HG03457 (cell line): ENCODE measurements around the gene SORCS3.

Experiments used
- ATAC-seq: cut with Tn5 transposase; IDR thresholded peaks from one replicate; pipeline ENCODE4 v1.9.1; 2021; ENCODE audit warnings: moderate number of reproducible peaks; ENCODE audit not compliant: unreplicated experiment

Gene SORCS3

GRCh38 chr10:105243825-105244224, 602.7 kb downstream of the SORCS3 start:
- no peak for ATAC-seq

DNA sequence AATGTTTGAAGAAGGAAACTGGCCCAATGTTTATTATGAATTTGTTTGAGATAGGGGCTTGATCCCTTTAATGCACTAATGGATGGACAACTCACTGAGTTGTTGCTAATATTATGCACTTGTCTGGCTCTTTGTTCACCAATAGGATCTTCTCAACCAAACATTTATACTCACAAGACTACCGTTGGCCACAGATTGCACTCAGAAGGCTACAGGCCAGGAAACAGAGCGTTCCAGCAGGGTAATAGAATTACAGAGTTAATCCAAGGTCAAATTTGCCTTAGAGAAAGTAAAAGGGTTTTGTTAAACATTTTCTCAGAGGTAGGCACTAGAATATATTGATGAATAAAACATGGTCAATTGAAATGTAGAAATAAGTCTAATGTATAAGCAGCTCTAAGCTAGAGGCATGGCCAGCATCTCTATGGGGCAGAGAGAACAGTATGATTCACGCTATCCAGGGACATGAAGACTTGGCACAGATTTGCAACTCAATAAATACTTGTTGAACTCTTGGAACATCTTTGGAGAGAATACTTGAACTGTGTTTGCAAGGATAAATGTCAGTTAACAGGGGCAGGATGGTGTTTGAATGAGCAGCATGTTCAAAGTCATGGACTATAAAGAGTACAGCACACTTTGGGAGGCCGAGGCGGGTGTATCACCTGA, 606.9 kb downstream of the SORCS3 start:
- no peak for ATAC-seq

DNA sequence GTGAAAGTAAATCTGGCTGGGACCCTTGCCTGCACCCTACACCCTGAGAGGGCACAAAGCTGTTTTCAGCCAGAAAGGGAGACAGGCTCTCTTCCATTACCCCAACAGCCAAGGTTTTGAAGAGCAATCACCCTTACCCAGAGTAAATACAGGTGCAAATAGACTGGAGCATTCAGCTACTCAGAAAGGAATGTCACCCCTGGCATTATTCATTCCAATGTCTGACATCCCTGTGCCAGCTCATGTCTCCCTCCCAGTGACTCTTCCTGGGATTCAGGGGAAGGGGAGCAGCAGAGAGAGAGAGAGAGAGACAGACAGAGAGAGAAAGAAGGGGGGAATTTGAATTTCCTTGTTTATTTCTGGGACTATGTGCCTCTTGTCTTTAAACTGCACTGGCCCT, 611.8 kb downstream of the SORCS3 start:
- no peak for ATAC-seq

- ATAC-seq, result no peak
These were observed 612.6 kb downstream of the SORCS3 start for GRCh38 chr10:105253515-105254212.

GRCh38 chr10:105258036-105258673, 617.1 kb downstream of the SORCS3 start:
- ATAC-seq, result no peak

- ATAC-seq, result no peak
These were observed 617.6 kb downstream of the SORCS3 start for GRCh38 chr10:105258674-105259065.

- no peak for ATAC-seq
These were observed 618.1 kb downstream of the SORCS3 start for GRCh38 chr10:105259201-105259600.

GRCh38 chr10:105262666-105263065, 621.6 kb downstream of the SORCS3 start:
- no peak for ATAC-seq

- no peak for ATAC-seq
These were observed 626.0 kb downstream of the SORCS3 start for GRCh38 chr10:105266966-105267539.

DNA sequence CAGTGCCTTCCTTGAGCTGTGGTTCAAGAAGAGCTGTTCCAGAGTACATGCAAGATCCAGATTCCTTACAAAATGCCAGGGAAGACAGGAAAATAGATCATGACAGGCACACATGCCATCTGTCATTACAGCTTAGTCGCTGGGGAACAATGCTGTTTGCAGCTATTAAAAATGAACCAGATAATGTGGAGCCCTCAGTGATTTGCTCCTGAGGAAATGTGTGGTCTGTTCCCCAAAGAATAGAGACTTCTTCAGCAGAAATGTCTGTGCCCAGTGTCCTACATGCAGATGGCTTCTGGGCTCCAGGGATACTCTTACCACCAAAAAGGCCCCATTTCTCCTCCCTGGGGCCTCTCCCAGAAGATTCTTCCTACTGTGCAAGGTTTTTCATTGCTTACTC, 627.9 kb downstream of the SORCS3 start:
- ATAC-seq, result no peak

DNA sequence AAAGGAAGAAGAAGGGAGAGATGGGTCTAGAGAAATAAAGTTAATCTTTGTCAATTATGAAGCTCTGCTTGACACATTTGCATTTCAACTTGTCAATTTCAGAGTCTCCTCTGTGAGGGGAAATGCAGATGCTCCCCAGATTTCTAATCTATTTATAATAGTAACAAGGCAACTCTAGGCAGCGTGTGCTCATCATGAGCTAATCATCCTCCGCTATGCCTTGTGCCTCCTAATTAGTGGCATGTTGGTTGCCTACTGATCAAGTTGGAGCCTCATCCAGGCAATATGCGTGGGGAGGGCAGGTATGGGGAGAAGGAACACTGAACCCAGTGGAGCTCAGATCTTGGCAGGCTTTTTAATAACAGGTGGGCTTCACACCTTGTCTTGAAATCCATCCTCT, 628.6 kb downstream of the SORCS3 start:
- ATAC-seq, result no peak

GRCh38 chr10:105274556-105275070, 633.5 kb downstream of the SORCS3 start:
- no peak for ATAC-seq

DNA sequence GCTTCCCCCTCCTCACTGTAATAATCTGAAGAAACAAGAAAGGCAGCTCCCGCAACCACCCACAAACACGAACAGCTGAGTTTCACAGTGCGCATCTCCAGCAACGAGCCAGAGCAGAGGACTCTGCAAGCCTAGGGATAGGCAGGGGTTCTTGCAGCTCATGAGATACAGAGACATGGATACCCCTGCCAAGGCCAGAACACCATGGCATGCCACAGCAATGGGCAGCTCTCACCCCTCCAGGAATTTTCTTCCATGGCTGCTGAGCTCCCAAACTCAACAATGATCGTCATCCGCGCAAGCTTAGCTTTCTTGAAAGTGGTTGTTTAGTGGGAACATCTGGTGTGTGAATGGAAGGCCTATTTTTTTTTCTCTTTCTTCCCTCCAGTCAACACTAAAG, 637.3 kb downstream of the SORCS3 start:
- no peak for ATAC-seq

GRCh38 chr10:105279101-105279500, 638.0 kb downstream of the SORCS3 start:
- ATAC-seq, result no peak

DNA sequence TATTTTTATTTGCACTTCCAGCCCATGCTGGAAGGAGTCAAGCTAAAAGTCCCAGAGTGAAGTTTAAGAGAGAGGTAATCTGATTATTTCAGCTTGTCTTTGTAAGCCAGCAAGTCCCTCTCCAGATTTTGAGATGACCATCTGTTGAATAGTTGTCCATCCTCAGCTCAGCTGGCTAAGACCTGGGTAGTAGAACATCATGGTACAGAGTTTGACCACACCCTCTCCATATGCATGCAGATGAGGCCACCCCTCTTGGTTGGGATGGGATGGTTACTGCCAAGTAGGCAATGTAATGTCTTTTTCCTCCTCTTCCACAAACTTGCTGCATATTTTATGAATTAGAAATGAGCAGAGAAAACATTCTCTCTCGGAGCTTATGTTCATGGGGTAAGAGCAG, 639.8 kb downstream of the SORCS3 start:
- no peak for ATAC-seq

DNA sequence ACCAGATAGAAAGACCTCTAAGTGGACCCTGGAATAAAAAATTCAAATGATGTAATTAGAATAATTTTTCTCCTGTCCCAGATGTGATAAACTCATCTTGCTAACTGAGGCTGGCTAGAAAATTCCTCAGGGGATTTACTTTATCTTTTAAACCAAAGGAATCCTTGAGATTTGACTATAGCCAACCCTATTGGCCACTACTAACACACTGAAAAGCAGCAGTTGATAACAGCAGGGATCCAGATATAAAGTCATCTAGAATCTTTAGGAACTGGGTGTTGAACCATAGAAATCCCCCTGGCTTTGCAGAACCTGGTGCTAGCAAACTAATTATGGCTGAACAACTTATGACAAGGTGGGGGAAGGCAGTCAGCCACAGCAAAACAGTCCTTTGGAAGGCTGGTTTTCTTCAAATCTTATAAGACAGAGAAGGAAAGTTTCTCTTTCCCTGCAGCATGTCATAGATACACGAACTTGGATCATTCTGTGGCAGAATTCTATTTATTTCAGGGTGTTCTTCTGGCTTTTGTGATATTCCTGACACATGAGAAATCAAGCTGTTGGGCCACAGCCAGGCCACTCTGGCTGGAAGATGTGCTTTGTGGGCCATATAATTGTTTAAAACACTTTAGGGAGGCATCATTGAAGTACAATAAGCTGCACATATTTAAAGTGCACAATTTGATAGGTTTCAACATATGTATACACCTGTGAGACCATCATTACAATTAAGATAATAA, 643.6 kb downstream of the SORCS3 start:
- ATAC-seq, result no peak

DNA sequence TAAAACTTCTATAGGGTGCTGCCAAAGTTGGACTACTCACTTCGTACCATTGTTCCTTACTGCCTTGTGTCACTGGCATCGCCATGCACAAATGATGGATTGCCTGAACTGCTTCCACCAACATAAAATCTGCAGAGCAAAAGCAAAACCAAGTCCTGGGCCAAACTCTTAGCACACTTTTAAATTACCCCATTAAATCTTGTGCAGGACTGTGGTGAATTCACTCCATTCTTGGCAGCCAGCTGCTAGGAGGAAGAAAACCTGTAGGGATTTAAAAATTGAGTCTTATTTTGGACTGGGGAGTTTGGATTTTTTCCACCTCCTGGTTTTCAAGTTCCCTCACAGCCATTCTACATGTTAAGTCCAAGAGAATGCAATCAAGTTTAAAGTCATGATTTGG, 646.9 kb downstream of the SORCS3 start:
- no peak for ATAC-seq

GRCh38 chr10:105288613-105289012, 647.5 kb downstream of the SORCS3 start:
- no peak for ATAC-seq

GRCh38 chr10:105291571-105291970, 650.5 kb downstream of the SORCS3 start:
- ATAC-seq, result no peak

- no peak for ATAC-seq
These were observed 651.1 kb downstream of the SORCS3 start for GRCh38 chr10:105292236-105292635.
